Measurements from ENCODE around the gene SLC39A10. TPM values are rescaled to one million over a fixed set of nuclear protein-coding genes. Genes with fewer than 3 reads are reported as not detected.
"Not testable (repeated sequence)": the region's sequence is repeated elsewhere in the genome, so short reads cannot be mapped to it uniquely, and the experiment has no call there.

SLC39A10 gene
- polyA plus RNA-seq, 1 of the 3 experiments (the other 2 are of a cell fraction): 12.3 TPM

- no peak overlapping the region for H3K27ac ChIP-seq (ENCODE audit: low read depth in 2 of 2, low read length in 1 of 2)
- peaks cover 33% of the 10 kb centered on the region for H4K20me1 ChIP-seq (ENCODE audit: insufficient read depth)
- H3K4me1 ChIP-seq (ENCODE audit: control insufficient read depth in 1 of 2, insufficient read depth in 2 of 2, low read depth in 1 of 2, low read length in 1 of 2): peaks cover 8 to 9% of the 10 kb centered on the region in 2 experiments; a peak in 3 of 4 replicates
- H3K9me3 ChIP-seq: no peaks in the 10 kb centered on the region
- H3K4me2 ChIP-seq: no peak overlapping the region
- no peak for DNase-seq
- no peak overlapping the region for H2AFZ ChIP-seq (ENCODE audit: low read depth)
- H3K36me3 ChIP-seq (replicated peaks in 1 of 2; ENCODE audit: control insufficient read depth in 1 of 2, insufficient read depth in 2 of 2, low read length in 1 of 2): peaks cover 4 to 10% of the 10 kb centered on the region in 2 experiments
- H3K9me2 ChIP-seq: no peaks in the 10 kb centered on the region
- H3K79me2 ChIP-seq (ENCODE audit: insufficient read depth): peaks cover 69% of the 10 kb centered on the region
- H3K4me3 ChIP-seq (ENCODE audit: low read depth in 2 of 2, low read length in 1 of 2): no peak overlapping the region
- POLR2A ChIA-PET: no interaction called here
- H3K27me3 ChIP-seq (ENCODE audit: insufficient read depth): no peaks in the 10 kb centered on the region
- H3F3A ChIP-seq (replicated peaks; ENCODE audit: insufficient read depth): peaks cover 20% of the 10 kb centered on the region
- no peak overlapping the region for H3K9ac ChIP-seq
- no peak for TF ChIP-seq RFX5 (IDR thresholded peaks at IDR 0.05; ENCODE audit: low read length)
- no peak for TF ChIP-seq CHD2 (IDR thresholded peaks at IDR 0.05; ENCODE audit: low read length, partially characterized antibody)
- TF ChIP-seq SIN3A (IDR thresholded peaks at IDR 0.05; ENCODE audit: borderline replicate concordance, low read depth, low read length): no peak
- WGBS (ENCODE audit: low lambda C conversion rate): 64% methylated on average over 3 of the region's 3 CpGs
- CTCF ChIA-PET: interaction anchor here (0.9 to 1.2 kb wide), 4 partner anchors 11 to 406 kb away, joined by 3 to 5 read pairs (median 4); partner anchors contain the start of gene DNAH7
Measured at GRCh38 chr2:195662138-195662537, 5.1 kb downstream of the SLC39A10 start.

GRCh38 chr2:195663007-195663406, 6.0 kb downstream of the SLC39A10 start:
- H3K9ac ChIP-seq: no peak overlapping the region
- peaks cover 64% of the 10 kb centered on the region for H3K79me2 ChIP-seq (ENCODE audit: insufficient read depth)
- no peaks in the 10 kb centered on the region for H3K27me3 ChIP-seq (ENCODE audit: insufficient read depth)
- H3K4me1 ChIP-seq (ENCODE audit: control insufficient read depth in 1 of 2, insufficient read depth in 2 of 2, low read depth in 1 of 2, low read length in 1 of 2): peaks cover 8 to 9% of the 10 kb centered on the region in 2 experiments; a peak in 3 of 4 replicates
- H3K4me2 ChIP-seq: no peak overlapping the region
- 90% methylated on average over 3 of the region's 3 CpGs for WGBS (ENCODE audit: low lambda C conversion rate)
- no peak for DNase-seq
- no peak overlapping the region for H3K4me3 ChIP-seq (ENCODE audit: low read depth in 2 of 2, low read length in 1 of 2)
- no peaks in the 10 kb centered on the region for H3K9me3 ChIP-seq
- peaks cover 33% of the 10 kb centered on the region for H4K20me1 ChIP-seq (ENCODE audit: insufficient read depth)
- peaks cover 23% of the 10 kb centered on the region for H3F3A ChIP-seq (replicated peaks; ENCODE audit: insufficient read depth)
- H3K36me3 ChIP-seq (replicated peaks in 1 of 2; ENCODE audit: control insufficient read depth in 1 of 2, insufficient read depth in 2 of 2, low read length in 1 of 2): peaks cover 4 to 10% of the 10 kb centered on the region in 2 experiments
- ChIA-PET POLR2A (no interaction called here), CTCF (interaction anchor here (0.6 to 1.2 kb wide), 5 partner anchors 10 to 526 kb away, joined by 3 to 5 read pairs (median 3); partner anchors contain the start of gene DNAH7)
- no peak overlapping the region for H2AFZ ChIP-seq (ENCODE audit: low read depth)
- TF ChIP-seq SMC3 (IDR thresholded peaks at IDR 0.05; ENCODE audit: low read depth, low read length) (no peak), RXRA (IDR thresholded peaks at IDR 0.05; ENCODE audit: borderline replicate concordance, low read depth) (no peak)
- no peaks in the 10 kb centered on the region for H3K9me2 ChIP-seq
- H3K27ac ChIP-seq (ENCODE audit: low read depth in 2 of 2, low read length in 1 of 2): no peak overlapping the region

DNA sequence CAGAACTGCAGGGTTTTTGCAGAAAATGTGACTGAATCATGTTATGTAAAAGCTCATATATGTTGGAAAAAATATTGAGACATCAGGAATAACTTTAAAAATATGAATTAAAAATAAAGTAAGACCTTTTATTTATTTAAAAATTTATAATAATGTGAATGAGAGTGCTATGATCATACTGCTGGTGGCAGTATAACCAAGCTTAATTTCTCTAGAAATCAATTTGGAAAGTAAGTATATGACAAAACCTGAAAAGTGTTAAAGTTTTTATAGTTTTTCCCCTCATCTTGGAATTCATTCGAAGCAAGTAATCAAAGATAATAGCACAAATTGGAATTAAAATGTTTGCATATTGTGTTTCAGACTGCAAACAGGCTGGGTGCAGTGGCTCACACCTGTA, 7.5 kb downstream of the SLC39A10 start:
- H3K79me2 ChIP-seq (ENCODE audit: insufficient read depth): peaks cover 56% of the 10 kb centered on the region
- no peaks in the 10 kb centered on the region for H3K9me2 ChIP-seq
- H4K20me1 ChIP-seq (ENCODE audit: insufficient read depth): peaks cover 24% of the 10 kb centered on the region
- H3K9ac ChIP-seq: no peak overlapping the region
- ChIA-PET POLR2A (no interaction called here), CTCF (interaction anchor here (0.6 to 2.9 kb wide), 9 partner anchors 8 to 673 kb away, joined by 3 to 14 read pairs (median 4); no protein-coding TSS in a partner anchor)
- H3K36me3 ChIP-seq (replicated peaks in 1 of 2; ENCODE audit: control insufficient read depth in 1 of 2, insufficient read depth in 2 of 2, low read length in 1 of 2): peaks cover 0 to 4% of the 10 kb centered on the region in 2 experiments
- no peaks in the 10 kb centered on the region for H3K27me3 ChIP-seq (ENCODE audit: insufficient read depth)
- H3F3A ChIP-seq (replicated peaks; ENCODE audit: insufficient read depth): peaks cover 22% of the 10 kb centered on the region
- H3K4me2 ChIP-seq: no peak overlapping the region
- no peak overlapping the region for H2AFZ ChIP-seq (ENCODE audit: low read depth)
- TF ChIP-seq, protein P1, sequence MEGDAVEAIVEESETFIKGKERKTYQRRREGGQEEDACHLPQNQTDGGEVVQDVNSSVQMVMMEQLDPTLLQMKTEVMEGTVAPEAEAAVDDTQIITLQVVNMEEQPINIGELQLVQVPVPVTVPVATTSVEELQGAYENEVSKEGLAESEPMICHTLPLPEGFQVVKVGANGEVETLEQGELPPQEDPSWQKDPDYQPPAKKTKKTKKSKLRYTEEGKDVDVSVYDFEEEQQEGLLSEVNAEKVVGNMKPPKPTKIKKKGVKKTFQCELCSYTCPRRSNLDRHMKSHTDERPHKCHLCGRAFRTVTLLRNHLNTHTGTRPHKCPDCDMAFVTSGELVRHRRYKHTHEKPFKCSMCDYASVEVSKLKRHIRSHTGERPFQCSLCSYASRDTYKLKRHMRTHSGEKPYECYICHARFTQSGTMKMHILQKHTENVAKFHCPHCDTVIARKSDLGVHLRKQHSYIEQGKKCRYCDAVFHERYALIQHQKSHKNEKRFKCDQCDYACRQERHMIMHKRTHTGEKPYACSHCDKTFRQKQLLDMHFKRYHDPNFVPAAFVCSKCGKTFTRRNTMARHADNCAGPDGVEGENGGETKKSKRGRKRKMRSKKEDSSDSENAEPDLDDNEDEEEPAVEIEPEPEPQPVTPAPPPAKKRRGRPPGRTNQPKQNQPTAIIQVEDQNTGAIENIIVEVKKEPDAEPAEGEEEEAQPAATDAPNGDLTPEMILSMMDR (IDR thresholded peaks at IDR 0.05): peak; percentile 45
- peak; percentile 55 for TF ChIP-seq RAD21 (IDR thresholded peaks at IDR 0.05; ENCODE audit: low read length)
- TF ChIP-seq ELF1 (IDR thresholded peaks at IDR 0.05): no peak
- H3K4me3 ChIP-seq (ENCODE audit: low read depth in 2 of 2, low read length in 1 of 2): no peak overlapping the region
- DNase-seq: no peak
- no peak overlapping the region for H3K27ac ChIP-seq (ENCODE audit: low read depth in 2 of 2, low read length in 1 of 2)
- H3K9me3 ChIP-seq: no peaks in the 10 kb centered on the region
- WGBS (ENCODE audit: low lambda C conversion rate): 96% methylated on average over 1 of the region's 1 CpG
- peaks cover 5 to 6% of the 10 kb centered on the region in 2 experiments; a peak in 3 of 4 replicates for H3K4me1 ChIP-seq (ENCODE audit: control insufficient read depth in 1 of 2, insufficient read depth in 2 of 2, low read depth in 1 of 2, low read length in 1 of 2)

GRCh38 chr2:195665153-195665552, 8.1 kb downstream of the SLC39A10 start:
- H3K9ac ChIP-seq; H3K9me3 ChIP-seq; H3K4me1 ChIP-seq (ENCODE audit: control insufficient read depth in 1 of 2, insufficient read depth in 2 of 2, low read depth in 1 of 2, low read length in 1 of 2); DNase-seq; H3K4me2 ChIP-seq; H2AFZ ChIP-seq (ENCODE audit: low read depth); H3K27me3 ChIP-seq (ENCODE audit: insufficient read depth); H3K36me3 ChIP-seq (replicated peaks in 1 of 2; ENCODE audit: control insufficient read depth in 1 of 2, insufficient read depth in 2 of 2, low read length in 1 of 2); H3K4me3 ChIP-seq (ENCODE audit: low read depth in 2 of 2, low read length in 1 of 2); H3K9me2 ChIP-seq; POLR2A ChIA-PET; H3K27ac ChIP-seq (ENCODE audit: low read depth in 2 of 2, low read length in 1 of 2): not testable (repeated sequence)
- Histone ChIP-seq H3F3A (replicated peaks; ENCODE audit: insufficient read depth) (peaks cover 22% of the 10 kb centered on the region), H3K79me2 (ENCODE audit: insufficient read depth) (peaks cover 50% of the 10 kb centered on the region), H4K20me1 (ENCODE audit: insufficient read depth) (peaks cover 18% of the 10 kb centered on the region; the same call in 1 of the 2 replicates)
- CTCF ChIA-PET: interaction anchor here (0.7 to 2.9 kb wide), 11 partner anchors 8 to 672 kb away, joined by 3 to 14 read pairs (median 5); partner anchors contain the start of gene DNAH7
- 94% methylated on average over 4 of the region's 4 CpGs for WGBS (ENCODE audit: low lambda C conversion rate)
